Gastrocnemius medialis (tissue), 4 donors: ENCODE data around the gene LTO1.

Experiments
- POLR2A ChIP-seq, 2 donors: fragments of 450-650 bp; IDR thresholded peaks; one replicate each; pipeline ENCODE4 v1.6.1; 2017; ENCODE audit warnings: antibody characterized with exemption in 2 of 2, mild to moderate bottlenecking in 2 of 2, moderate library complexity in 2 of 2
- TF ChIP-seq, protein P1 (sequence below), 5 experiments: fragments of 450-650 bp in 3 of 5; fragments of 200-600 bp in 2 of 5; sonication (generic) in 2 of 5; IDR thresholded peaks in 4 of 5; conservative IDR thresholded peaks in 1 of 5; 1 replicate in 4 of 5; 2 replicates in 1 of 5; pipeline ENCODE4 v1.5.1; 2016 to 2019; ENCODE audit warnings: antibody characterized with exemption in 5 of 5, mild to moderate bottlenecking in 3 of 5, moderate library complexity in 3 of 5

DNA sequence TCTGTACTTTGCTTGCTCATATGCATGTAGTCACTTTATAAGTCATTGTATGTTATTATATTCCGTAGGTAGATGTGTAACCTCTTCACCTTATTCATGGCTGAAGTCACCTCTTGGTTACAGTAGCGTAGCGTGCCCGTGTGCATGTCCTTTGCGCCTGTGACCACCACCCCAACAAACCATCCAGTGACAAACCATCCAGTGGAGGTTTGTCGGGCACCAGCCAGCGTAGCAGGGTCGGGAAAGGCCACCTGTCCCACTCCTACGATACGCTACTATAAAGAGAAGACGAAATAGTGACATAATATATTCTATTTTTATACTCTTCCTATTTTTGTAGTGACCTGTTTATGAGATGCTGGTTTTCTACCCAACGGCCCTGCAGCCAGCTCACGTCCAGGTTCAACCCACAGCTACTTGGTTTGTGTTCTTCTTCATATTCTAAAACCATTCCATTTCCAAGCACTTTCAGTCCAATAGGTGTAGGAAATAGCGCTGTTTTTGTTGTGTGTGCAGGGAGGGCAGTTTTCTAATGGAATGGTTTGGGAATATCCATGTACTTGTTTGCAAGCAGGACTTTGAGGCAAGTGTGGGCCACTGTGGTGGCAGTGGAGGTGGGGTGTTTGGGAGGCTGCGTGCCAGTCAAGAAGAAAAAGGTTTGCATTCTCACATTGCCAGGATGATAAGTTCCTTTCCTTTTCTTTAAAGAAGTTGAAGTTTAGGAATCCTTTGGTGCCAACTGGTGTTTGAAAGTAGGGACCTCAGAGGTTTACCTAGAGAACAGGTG lies 23.1 kb downstream of the LTO1 start:
- no peak for TF ChIP-seq POLR2A (IDR thresholded peaks at IDR 0.05)
- TF ChIP-seq, protein P1, sequence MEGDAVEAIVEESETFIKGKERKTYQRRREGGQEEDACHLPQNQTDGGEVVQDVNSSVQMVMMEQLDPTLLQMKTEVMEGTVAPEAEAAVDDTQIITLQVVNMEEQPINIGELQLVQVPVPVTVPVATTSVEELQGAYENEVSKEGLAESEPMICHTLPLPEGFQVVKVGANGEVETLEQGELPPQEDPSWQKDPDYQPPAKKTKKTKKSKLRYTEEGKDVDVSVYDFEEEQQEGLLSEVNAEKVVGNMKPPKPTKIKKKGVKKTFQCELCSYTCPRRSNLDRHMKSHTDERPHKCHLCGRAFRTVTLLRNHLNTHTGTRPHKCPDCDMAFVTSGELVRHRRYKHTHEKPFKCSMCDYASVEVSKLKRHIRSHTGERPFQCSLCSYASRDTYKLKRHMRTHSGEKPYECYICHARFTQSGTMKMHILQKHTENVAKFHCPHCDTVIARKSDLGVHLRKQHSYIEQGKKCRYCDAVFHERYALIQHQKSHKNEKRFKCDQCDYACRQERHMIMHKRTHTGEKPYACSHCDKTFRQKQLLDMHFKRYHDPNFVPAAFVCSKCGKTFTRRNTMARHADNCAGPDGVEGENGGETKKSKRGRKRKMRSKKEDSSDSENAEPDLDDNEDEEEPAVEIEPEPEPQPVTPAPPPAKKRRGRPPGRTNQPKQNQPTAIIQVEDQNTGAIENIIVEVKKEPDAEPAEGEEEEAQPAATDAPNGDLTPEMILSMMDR (IDR thresholded peaks at IDR 0.05 in 4 of 5, conservative IDR thresholded peaks at IDR 0.05 in 1 of 5): no peak
